BJ (cell line): ENCODE measurements around the gene SHISA4. TPM values are rescaled to one million over a fixed set of nuclear protein-coding genes. Genes with fewer than 3 reads are reported as not detected.

ENCODE experiments used
- CTCF ChIA-PET: fragments of 350-600 bp; formaldehyde crosslinking; extraction: SDS; loops from one replicate; lab custom pipeline; 2021; ENCODE audit warnings: antibody characterized with exemption, inconsistent platforms; lab: Yijun Ruan, JAX
- POLR2A ChIA-PET: fragments of 300-600 bp; sonication (Branson Sonifier 250); formaldehyde crosslinking; extraction: SDS; loops from one replicate; lab custom pipeline; 2021; ENCODE audit warnings: antibody characterized with exemption; lab: Charles Lee
- DNase-seq: peaks from one replicate; pipeline ENCODE4 v3.0.0-alpha.2; 2011; ENCODE audit warnings: low read depth
- H3K27me3 ChIP-seq: 2 replicates; pipeline ENCODE4 v1.6.0; 2011; ENCODE audit warnings: low read length; ENCODE audit not compliant: control insufficient read depth, insufficient read depth
- H3K36me3 ChIP-seq: 2 replicates; pipeline ENCODE4 v1.5.1; 2011; ENCODE audit warnings: low read length; ENCODE audit not compliant: control insufficient read depth, insufficient read depth
- H3K4me3 ChIP-seq: 2 replicates; pipeline ENCODE4 v1.5.1; 2011; ENCODE audit warnings: low read depth, mild to moderate bottlenecking, control low read depth, low read length
- polyA plus RNA-seq: library from polyadenylated mRNA; depleted of rRNA; stranded (reverse); fragments of >200 nt; gene quantifications from 2 replicates; pipeline ENCODE4 v1.2.3, GENCODE V29; 2011
- TF ChIP-seq, protein P1 (sequence below): IDR thresholded peaks from 2 replicates; pipeline ENCODE4 v1.5.1; 2011; ENCODE audit warnings: low read depth, mild to moderate bottlenecking, control low read depth, inconsistent platforms, low read length, moderate library complexity; ENCODE audit not compliant: insufficient read depth

SHISA4 gene
- polyA plus RNA-seq, 1 experiment: 72.6 TPM

DNA sequence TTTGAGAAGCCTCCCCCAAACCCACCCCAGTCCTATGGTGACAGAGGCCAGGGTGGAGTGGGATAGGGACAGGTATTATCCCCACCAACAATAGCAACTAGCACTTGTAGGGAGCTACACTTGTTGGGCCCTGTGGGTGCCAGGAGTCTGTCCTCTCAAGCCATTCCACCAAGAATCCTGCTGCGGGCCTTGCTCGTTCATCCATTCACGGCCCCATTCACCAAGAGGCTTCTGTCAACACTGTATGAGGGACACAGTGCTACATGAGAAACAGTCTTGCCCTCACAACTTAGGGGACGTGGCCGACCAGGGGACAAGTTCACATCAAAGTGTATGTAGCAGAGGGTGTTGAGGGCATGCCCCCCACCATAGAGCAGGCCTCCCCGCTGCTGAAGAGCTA lies 18.9 kb downstream of the SHISA4 start:
- Histone ChIP-seq H3K36me3 (peaks cover 3% of the 10 kb centered on the region; the same call in 1 of the 2 replicates), H3K27me3 (no peaks in the 10 kb centered on the region), H3K4me3 (no peak overlapping the region)
- TF ChIP-seq, protein P1, sequence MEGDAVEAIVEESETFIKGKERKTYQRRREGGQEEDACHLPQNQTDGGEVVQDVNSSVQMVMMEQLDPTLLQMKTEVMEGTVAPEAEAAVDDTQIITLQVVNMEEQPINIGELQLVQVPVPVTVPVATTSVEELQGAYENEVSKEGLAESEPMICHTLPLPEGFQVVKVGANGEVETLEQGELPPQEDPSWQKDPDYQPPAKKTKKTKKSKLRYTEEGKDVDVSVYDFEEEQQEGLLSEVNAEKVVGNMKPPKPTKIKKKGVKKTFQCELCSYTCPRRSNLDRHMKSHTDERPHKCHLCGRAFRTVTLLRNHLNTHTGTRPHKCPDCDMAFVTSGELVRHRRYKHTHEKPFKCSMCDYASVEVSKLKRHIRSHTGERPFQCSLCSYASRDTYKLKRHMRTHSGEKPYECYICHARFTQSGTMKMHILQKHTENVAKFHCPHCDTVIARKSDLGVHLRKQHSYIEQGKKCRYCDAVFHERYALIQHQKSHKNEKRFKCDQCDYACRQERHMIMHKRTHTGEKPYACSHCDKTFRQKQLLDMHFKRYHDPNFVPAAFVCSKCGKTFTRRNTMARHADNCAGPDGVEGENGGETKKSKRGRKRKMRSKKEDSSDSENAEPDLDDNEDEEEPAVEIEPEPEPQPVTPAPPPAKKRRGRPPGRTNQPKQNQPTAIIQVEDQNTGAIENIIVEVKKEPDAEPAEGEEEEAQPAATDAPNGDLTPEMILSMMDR: no peak
- no peak for DNase-seq
- ChIA-PET POLR2A (no interaction called here), CTCF (interaction anchor here (1.4 kb wide), 1 partner anchor 31 kb away, joined by 3 read pairs; no protein-coding TSS in a partner anchor)

DNA sequence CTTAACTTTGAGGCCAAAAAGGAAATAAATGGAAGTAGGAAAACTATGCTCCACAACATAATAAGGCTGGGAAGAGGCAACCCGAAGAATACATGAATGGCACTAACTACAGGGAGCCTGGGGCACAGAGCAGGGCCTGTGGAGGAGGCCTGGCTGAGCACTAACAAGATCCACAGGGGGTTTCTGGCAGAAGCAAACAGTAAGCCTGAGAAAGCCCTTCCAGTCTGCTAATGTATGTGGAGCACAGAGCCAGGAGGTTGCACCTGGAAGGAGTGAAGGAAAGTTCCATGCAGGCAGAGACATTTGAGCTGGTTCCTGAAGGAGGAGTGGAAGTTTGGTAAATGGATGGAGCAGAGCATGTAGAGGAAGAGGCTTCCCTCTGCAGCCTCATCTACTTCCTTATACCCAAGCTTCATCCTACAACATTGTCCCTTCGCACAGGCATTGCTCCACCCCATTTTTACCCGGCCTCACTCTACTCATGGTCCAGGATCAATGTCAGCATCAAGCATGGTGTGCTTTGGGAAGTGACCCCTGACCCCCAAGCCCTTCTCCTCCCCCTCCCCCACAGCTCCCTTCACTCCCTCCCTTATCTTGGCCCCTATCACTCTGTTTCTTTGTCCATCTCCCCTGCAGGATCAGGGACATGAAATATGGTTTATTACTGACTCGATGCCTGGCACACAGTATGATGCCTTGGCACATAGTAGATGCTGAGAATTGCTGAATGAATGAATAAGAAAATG lies 23.3 kb downstream of the SHISA4 start:
- DNase-seq: no peak
- ChIA-PET CTCF (interaction anchor here (1.0 to 2.8 kb wide), 4 partner anchors 15 to 34 kb away, joined by 3 to 11 read pairs (median 4); partner anchors contain the start of gene LMOD1), POLR2A (no interaction called here)
- TF ChIP-seq, protein P1: no peak
- no peak overlapping the region for H3K4me3 ChIP-seq
- H3K27me3 ChIP-seq: no peaks in the 10 kb centered on the region
- peaks cover 3% of the 10 kb centered on the region; the same call in 1 of the 2 replicates for H3K36me3 ChIP-seq

DNA sequence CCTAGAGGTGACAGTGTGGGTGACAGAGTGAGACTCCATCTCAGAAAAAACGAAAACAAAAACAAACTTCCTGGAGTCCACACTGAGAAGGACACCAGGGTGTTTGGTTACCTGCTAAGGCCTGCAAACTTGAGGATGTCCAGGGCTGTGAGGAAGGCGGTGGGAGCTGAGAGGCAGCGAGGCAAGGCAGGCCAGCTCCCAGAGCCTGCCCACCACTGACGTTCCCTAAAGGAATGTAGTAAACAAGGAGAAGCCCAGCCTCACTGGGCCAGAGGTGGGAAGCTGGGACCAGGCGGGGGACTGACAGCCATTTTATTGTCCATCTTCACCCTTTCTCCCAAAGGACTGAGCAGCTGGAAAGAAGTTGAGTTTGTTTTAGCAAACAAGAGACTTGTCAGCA lies 24.1 kb downstream of the SHISA4 start:
- DNase-seq: no peak
- CTCF ChIA-PET: interaction anchor here (1.1 to 2.8 kb wide), 3 partner anchors 17 to 33 kb away, joined by 3 to 11 read pairs (median 5); partner anchors contain the start of gene LMOD1
- Histone ChIP-seq H3K27me3 (no peaks in the 10 kb centered on the region), H3K4me3 (no peak overlapping the region), H3K36me3 (peaks cover 3% of the 10 kb centered on the region; the same call in 1 of the 2 replicates)
- TF ChIP-seq, protein P1: no peak
- POLR2A ChIA-PET: no interaction called here

DNA sequence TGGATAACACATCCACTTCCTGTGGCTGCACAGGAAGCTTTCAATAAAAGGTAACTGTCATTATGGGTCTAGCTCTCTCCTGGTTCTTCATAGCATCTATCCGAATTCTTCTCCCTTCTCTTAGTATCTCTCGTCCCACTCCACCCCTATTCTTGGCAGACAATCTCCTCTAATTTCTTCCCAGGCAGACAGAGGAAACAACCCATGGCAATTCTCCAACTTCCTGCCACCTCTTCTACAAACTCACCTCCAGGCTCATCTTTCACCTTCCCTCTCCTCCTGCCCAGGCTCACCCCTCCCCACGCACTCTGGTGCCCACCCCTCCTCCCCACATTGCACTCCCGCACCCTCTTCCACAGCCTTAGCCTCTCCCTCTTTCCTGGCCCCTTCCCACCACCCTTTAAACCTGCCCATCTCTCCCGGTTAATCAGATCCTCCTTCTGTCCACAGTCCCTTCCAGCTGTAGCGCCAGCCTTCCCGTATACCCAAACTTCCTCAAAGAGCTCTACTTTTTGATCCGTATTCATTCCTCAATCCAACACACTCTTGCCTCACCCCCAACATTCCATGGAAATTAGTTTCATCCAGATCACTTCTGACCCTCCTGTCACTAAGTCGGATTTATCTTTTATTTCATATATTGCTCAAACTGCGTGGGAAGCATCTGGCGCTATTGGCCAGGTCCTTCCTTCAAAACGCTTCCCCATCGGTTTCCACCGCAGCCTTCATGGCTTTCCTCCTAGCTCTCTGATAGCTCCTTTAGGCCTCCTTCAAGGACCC lies 25.9 kb downstream of the SHISA4 start:
- TF ChIP-seq, protein P1: no peak
- ChIA-PET CTCF (interaction anchor here (1.4 to 2.8 kb wide), 2 partner anchors 15 to 19 kb away, joined by 3 to 11 read pairs; no protein-coding TSS in a partner anchor), POLR2A (no interaction called here)
- H3K36me3 ChIP-seq: peaks cover 3% of the 10 kb centered on the region; the same call in 1 of the 2 replicates
- DNase-seq: no peak
- H3K27me3 ChIP-seq: no peaks in the 10 kb centered on the region
- no peak overlapping the region for H3K4me3 ChIP-seq
